OCI-LY1 (cell line): ENCODE data around the gene CCL2.

ENCODE experiments used
- H2AFZ ChIP-seq: fragments of 200-600 bp; sonication (generic), shearing (Covaris generic); 2 replicates; pipeline ENCODE4 v1.6.0; 2014; ENCODE audit warnings: antibody characterized with exemption, mild to moderate bottlenecking, low read length
- H3F3A ChIP-seq: fragments of 200-600 bp; sonication (generic), shearing (Covaris generic); 2 replicates; pipeline ENCODE4 v1.6.0; 2014; ENCODE audit warnings: mild to moderate bottlenecking, antibody characterized with exemption, low read length, moderate library complexity; ENCODE audit not compliant: insufficient read depth
- H3K27ac ChIP-seq: fragments of 200-600 bp; sonication (generic); 2 replicates; pipeline ENCODE4 v1.5.1; 2014; ENCODE audit warnings: low read length, mixed run types, mild to moderate bottlenecking, low read depth; ENCODE audit not compliant: poor library complexity, severe bottlenecking
- H3K27me3 ChIP-seq: fragments of 200-600 bp; sonication (generic); 2 replicates; pipeline ENCODE4 v1.6.0; 2014; ENCODE audit warnings: antibody characterized with exemption, mild to moderate bottlenecking, low read length, moderate library complexity; ENCODE audit not compliant: insufficient read depth
- H3K36me3 ChIP-seq: fragments of 200-600 bp; sonication (generic); 2 replicates; pipeline ENCODE4 v1.6.1; 2014; ENCODE audit warnings: mild to moderate bottlenecking, antibody characterized with exemption, low read length, moderate library complexity, mixed read lengths; ENCODE audit not compliant: insufficient read depth
- H3K4me1 ChIP-seq: fragments of 200-600 bp; sonication (generic); 2 replicates; pipeline ENCODE4 v1.5.1; 2014; ENCODE audit warnings: mild to moderate bottlenecking, low read length, moderate library complexity; ENCODE audit not compliant: insufficient read depth, severe bottlenecking
- H3K4me2 ChIP-seq: fragments of 200-600 bp; sonication (generic), shearing (Covaris generic); 2 replicates; pipeline ENCODE4 v1.6.1; 2014; ENCODE audit warnings: low read length
- H3K4me3 ChIP-seq: fragments of 200-600 bp; sonication (generic); 2 replicates; pipeline ENCODE4 v1.5.1; 2014; ENCODE audit warnings: low read length, low read depth, mild to moderate bottlenecking, mixed read lengths; ENCODE audit not compliant: poor library complexity, severe bottlenecking
- H3K79me2 ChIP-seq: fragments of 200-600 bp; shearing (Covaris generic); 2 replicates; pipeline ENCODE4 v1.6.1; 2016; ENCODE audit warnings: mixed run types, low read length, mixed read lengths; ENCODE audit not compliant: insufficient read depth
- H3K9ac ChIP-seq: fragments of 200-600 bp; sonication (generic), shearing (Covaris generic); 2 replicates; pipeline ENCODE4 v1.6.1; 2014; ENCODE audit warnings: mild to moderate bottlenecking, low read length, mixed read lengths
- H3K9me2 ChIP-seq: fragments of 200-600 bp; sonication (generic), shearing (Covaris generic); 2 replicates; pipeline ENCODE4 v1.6.1; 2014; ENCODE audit warnings: low read depth, mild to moderate bottlenecking, low read length, mixed read lengths
- H3K9me3 ChIP-seq: fragments of 200-600 bp; shearing (Covaris generic); 2 replicates; pipeline ENCODE4 v1.6.1; 2014; ENCODE audit warnings: low read length, mixed read lengths
- H4K20me1 ChIP-seq: fragments of 200-600 bp; sonication (generic), shearing (Covaris generic); 2 replicates; pipeline ENCODE4 v1.6.0; 2016; ENCODE audit warnings: mild to moderate bottlenecking, low read length; ENCODE audit not compliant: insufficient read depth
- EZH2 ChIP-seq: fragments of 200-600 bp; sonication (generic), shearing (Covaris generic); IDR thresholded peaks from 2 replicates; pipeline ENCODE4 v1.8.0; 2017; ENCODE audit warnings: borderline replicate concordance, mixed run types, mild to moderate bottlenecking, antibody characterized with exemption, low read length, moderate library complexity, mixed read lengths
- TF ChIP-seq, protein P1 (sequence below): fragments of 200-600 bp; sonication (generic), shearing (Covaris generic); IDR thresholded peaks from 2 replicates; pipeline ENCODE4 v1.5.1; 2017; ENCODE audit warnings: mild to moderate bottlenecking, antibody characterized with exemption, low read length, moderate library complexity, mixed read lengths

Gene CCL2

DNA sequence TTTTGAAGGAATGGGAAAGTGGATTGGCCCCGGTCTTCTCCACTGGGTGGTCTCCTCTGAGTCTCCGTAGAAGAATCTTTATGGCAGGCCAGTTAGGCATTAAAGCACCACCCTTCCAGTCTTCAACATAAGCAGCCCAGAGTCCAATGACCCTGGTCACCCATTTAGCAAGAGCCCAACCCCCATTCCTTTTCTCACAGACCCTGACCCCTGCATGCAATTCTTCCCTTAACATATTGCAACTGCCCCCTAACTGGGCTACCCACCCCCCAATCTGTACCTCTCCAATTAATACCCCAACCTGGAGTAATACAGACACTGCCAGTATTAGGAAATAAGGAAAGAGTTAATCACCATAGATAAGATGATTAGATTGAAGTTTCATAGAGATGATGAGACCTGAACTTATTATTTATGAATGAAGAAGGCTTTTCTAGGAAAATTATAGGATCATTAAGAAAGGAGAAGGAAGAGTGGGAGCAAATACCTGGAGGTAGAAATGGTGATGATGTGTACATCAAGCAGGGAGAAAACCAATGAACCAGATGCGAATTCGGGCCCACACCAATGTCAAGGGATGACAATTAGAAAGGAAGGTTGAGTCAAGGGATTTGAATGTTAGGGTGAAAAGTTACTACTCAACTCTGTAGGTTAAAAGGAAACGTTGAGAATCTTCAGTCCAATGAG, 2.4 kb downstream of the CCL2 start:
- no peaks in the 10 kb centered on the region for H3K9me2 ChIP-seq
- no peak for TF ChIP-seq EZH2
- TF ChIP-seq, protein P1, sequence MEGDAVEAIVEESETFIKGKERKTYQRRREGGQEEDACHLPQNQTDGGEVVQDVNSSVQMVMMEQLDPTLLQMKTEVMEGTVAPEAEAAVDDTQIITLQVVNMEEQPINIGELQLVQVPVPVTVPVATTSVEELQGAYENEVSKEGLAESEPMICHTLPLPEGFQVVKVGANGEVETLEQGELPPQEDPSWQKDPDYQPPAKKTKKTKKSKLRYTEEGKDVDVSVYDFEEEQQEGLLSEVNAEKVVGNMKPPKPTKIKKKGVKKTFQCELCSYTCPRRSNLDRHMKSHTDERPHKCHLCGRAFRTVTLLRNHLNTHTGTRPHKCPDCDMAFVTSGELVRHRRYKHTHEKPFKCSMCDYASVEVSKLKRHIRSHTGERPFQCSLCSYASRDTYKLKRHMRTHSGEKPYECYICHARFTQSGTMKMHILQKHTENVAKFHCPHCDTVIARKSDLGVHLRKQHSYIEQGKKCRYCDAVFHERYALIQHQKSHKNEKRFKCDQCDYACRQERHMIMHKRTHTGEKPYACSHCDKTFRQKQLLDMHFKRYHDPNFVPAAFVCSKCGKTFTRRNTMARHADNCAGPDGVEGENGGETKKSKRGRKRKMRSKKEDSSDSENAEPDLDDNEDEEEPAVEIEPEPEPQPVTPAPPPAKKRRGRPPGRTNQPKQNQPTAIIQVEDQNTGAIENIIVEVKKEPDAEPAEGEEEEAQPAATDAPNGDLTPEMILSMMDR, result no peak
- no peak overlapping the region for H3K4me2 ChIP-seq
- no peaks in the 10 kb centered on the region for H3K79me2 ChIP-seq
- no peak overlapping the region for H3K4me3 ChIP-seq
- no peaks in the 10 kb centered on the region for H3K36me3 ChIP-seq
- no peak overlapping the region for H3K27ac ChIP-seq
- no peak overlapping the region for H3K9ac ChIP-seq
- H4K20me1 ChIP-seq, result no peaks in the 10 kb centered on the region
- H3F3A ChIP-seq, result no peaks in the 10 kb centered on the region
- H3K9me3 ChIP-seq, result no peaks in the 10 kb centered on the region
- no peaks in the 10 kb centered on the region for H3K4me1 ChIP-seq
- H2AFZ ChIP-seq, result no peak overlapping the region
- no peaks in the 10 kb centered on the region for H3K27me3 ChIP-seq

DNA sequence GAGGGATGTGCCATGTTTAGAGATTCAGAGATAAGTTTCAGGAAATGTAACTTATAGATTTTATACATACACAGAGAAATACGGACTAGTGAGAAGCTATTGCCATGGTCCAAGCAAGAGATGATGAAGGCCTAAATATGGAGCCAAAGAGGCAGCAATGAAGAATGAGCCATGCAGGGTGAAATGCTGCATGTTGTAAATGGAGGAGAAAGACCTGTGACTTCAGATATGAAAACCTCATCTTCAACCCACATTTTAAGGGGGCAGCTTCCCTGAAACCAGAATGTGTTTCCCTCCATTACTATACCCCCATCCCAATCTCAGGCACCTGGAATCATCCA, 2.9 kb downstream of the CCL2 start:
- Histone ChIP-seq H3K9ac (no peak overlapping the region), H3K9me3 (no peaks in the 10 kb centered on the region)

GRCh38 chr17:34259146-34259545, 4.1 kb downstream of the CCL2 start:
- no peak overlapping the region for H3K9ac ChIP-seq
- no peak overlapping the region for H3K4me2 ChIP-seq
- H3K79me2 ChIP-seq, result no peaks in the 10 kb centered on the region
- H2AFZ ChIP-seq, result no peak overlapping the region
- no peaks in the 10 kb centered on the region for H3K9me3 ChIP-seq
- TF ChIP-seq EZH2, result no peak
- TF ChIP-seq, protein P1, result no peak
- no peaks in the 10 kb centered on the region for H3K27me3 ChIP-seq
- no peaks in the 10 kb centered on the region for H3K9me2 ChIP-seq
- H3K36me3 ChIP-seq, result no peaks in the 10 kb centered on the region
- H3K4me1 ChIP-seq, result no peaks in the 10 kb centered on the region
- no peak overlapping the region for H3K27ac ChIP-seq
- no peaks in the 10 kb centered on the region for H3F3A ChIP-seq
- no peaks in the 10 kb centered on the region for H4K20me1 ChIP-seq
- no peak overlapping the region for H3K4me3 ChIP-seq

More for the DNA sequence above, 2.9 kb downstream of the CCL2 start:
- TF ChIP-seq EZH2, result no peak
- TF ChIP-seq, protein P1, result no peak
- no peak overlapping the region for H2AFZ ChIP-seq
- H3K79me2 ChIP-seq, result no peaks in the 10 kb centered on the region
- no peaks in the 10 kb centered on the region for H3K9me2 ChIP-seq
- no peaks in the 10 kb centered on the region for H3K36me3 ChIP-seq
- no peak overlapping the region for H3K4me3 ChIP-seq
- no peaks in the 10 kb centered on the region for H3K4me1 ChIP-seq
- H4K20me1 ChIP-seq, result no peaks in the 10 kb centered on the region
- H3K27ac ChIP-seq, result no peak overlapping the region
- no peak overlapping the region for H3K4me2 ChIP-seq
- no peaks in the 10 kb centered on the region for H3K27me3 ChIP-seq
- no peaks in the 10 kb centered on the region for H3F3A ChIP-seq
